ENCODE data around the gene NDFIP2.

DNA sequence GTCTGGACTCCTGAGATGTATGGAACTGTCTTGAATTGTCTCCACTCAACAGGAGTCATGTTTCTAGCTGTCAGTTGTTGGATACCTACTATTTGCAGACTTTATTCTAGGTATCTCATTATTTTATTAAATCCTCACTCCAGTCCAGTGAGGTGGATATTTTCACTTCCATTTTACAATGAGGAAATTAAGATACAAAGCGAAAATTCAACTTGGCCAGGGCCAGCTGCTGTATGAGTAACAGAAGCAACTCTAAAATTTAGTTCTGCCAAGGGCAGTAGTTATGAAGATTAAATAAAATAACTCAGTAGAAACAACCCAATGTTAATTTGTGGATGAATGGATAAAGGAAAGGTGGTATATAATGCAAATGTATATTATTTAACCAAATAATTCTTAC, 12.6 kb upstream of the NDFIP2 start:
- no peak for TF ChIP-seq CTCF (IDR thresholded peaks at IDR 0.05; ENCODE audit: low read depth, low read length)
- no peak for TF ChIP-seq POLR2A (IDR thresholded peaks at IDR 0.05; ENCODE audit: extremely low read depth, insufficient read length)
